ENCODE measurements around the gene USP10. TPM values are rescaled to one million over a fixed set of nuclear protein-coding genes. Genes with fewer than 3 reads are reported as not detected.

Gene USP10
- 63.2 TPM for polyA plus RNA-seq (ENCODE audit: insufficient read length)

DNA sequence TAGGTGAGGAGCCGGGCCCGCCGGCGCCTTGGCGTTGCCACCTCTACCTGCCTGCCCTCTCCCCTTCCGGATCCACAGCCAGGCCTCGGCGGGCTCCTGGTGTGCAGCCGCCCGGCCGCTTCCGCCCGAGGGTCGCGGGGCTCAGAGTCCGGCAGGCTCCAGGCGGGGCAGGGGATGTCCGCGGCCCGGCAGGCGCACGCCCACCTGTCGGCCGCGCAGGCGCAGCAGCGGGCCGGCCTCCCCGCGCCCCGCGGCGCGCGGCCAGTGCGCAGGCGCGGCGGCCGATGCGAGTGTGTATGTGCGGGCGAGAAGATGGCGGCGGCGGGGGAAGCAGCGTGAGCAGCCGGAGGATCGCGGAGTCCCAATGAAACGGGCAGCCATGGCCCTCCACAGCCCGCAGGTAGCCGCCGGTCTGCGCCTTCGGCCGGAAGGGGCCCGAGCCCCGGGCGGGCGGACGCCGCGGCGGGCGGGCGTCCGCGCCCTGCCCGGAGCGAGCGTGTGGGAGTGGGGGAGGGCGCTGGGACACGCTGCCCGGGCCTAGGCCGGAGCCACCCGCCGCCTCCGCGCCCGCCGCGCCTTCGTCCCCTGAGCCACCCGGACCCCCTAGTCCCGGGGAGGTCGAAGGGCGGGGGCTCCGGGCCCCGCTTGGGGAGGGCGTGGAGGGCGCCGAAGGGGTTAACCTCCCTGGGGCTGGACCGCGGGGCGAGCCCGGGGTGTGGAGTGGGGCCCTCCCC, at the start of gene USP10:
USP10 (plus strand) TSS at position 289 of the 734 bp plus-strand sequence; CDS start at position 380, 91 bp downstream.
- DNase-seq: peak; percentile 87

DNA sequence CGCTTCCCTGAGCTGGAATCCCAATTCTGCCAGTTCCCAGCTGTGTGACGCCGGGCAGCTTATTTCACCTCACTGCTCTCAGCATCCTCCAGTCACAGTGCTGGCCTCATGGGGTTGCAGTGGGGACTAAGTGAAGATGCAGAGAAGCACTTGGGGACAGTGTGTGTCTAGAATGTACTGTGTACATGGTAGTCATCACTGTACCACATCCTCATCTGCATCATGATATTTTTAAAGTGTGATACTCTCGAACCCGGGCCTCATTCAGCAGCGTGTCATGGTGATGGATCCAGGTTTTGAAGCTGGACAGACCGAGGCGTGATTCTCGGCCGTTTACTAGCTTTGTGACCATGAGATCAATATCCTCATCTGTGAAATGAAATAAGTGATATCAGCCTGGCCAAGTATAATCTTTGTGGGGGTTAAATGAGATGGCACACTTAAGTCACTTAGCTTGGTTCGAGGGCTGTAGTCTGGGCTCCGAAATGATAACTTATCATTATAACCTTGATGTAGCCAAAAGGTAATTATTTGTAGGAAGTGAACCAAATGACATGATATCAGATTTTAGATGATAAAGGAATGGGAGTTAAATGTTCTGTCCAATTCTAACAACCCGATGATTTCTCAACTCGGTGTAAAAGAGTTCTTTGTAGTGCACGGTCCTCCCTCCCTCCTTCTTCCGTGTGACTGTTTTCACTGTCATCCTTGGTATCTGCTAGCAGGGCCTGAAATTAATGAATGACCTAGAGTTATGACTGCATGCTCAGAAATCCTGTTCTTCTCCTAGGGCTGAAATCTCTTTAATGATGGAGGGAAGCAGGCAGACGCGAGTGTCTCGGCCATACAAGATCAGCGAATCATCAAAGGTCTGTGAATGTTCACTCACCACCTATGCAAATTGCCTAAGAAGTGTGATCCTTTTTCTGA, 49.5 kb upstream of the USP10 start:
- no peak for DNase-seq

GRCh38 chr16:84652566-84652965, 47.2 kb upstream of the USP10 start:
- DNase-seq: no peak

DNA sequence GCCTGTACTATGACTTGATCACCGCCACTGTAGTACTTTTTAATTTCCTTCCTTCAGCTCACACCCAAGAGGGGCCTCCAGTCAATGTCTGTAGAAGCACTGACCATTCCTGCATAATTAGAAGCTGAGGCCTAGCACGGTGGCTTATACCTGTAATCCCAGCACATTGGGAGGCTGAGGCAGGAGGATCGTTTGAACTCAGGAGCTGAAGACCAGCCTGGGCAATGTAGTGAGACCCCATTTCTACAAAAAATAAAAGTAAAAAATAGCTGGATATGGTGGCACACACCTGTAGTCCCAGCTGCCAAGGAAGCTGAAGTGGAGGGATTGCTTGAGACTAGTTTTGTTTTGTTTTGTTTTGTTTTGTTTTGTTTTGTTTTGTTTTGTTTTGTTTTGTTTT, 45.6 kb upstream of the USP10 start:
- no peak for DNase-seq

GRCh38 chr16:84654998-84655397, 44.8 kb upstream of the USP10 start:
- DNase-seq: no peak

DNA sequence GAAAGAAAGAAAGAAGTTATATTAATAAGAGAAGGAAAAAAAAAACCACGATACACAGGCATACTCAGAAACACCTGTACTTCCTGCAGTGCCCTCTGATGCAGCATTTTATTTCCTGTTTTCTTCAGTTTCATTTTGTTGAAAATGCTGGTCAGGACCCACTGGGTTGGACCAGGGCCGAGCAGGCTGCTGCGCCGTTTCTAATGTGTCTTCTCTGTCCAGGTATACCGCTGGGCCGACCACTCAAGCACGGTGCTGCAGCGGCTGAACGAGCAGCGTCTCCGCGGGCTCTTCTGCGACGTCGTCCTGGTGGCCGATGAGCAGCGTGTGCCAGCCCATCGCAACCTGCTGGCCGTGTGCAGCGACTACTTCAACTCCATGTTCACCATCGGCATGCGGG, 43.2 kb upstream of the USP10 start:
- DNase-seq: no peak

- DNase-seq: no peak
These were observed 42.5 kb upstream of the USP10 start for GRCh38 chr16:84657229-84657837.

GRCh38 chr16:84658690-84659089, 41.1 kb upstream of the USP10 start:
- no peak for DNase-seq

GRCh38 chr16:84659656-84660300, 40.0 kb upstream of the USP10 start:
- DNase-seq: no peak

DNA sequence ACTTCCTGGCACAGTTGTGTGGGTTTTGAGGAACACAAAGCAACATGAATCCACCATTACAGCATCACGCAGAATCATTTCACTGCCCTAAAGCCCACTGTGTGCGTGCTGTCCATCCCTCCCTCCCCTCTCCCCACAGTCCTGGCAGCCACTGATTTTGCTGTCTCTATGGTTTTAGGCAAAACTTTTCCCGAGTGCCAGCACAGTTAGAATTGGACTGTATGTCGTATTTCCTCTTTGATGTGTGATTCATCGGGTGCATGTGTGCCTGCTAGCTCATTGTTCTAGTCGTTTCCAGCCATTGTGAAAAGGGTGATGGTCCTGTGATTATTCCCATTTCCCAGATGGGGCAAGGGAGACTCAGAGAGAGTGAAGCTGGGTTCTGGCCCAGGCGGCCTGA, 38.8 kb upstream of the USP10 start:
- no peak for DNase-seq

DNA sequence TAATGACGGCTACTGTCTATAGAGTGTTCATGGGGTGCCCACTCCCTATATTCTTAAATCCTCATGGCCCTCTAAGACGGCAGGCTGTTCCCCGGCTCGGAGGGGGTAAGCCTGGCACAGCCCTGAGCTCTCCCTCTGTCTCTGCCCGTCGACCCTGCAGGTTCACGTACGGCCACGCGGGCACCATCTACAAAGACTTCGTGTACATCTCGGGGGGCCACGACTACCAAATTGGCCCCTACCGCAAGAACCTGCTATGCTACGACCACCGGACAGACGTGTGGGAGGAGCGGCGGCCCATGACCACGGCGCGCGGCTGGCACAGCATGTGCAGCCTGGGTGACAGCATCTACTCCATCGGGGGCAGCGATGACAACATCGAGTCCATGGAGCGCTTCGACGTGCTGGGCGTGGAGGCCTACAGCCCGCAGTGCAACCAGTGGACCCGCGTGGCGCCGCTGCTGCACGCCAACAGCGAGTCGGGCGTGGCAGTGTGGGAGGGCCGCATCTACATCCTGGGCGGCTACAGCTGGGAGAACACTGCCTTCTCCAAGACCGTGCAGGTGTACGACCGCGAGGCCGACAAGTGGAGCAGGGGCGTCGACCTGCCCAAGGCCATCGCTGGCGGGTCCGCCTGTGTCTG, 38.3 kb upstream of the USP10 start:
- no peak for DNase-seq

GRCh38 chr16:84662471-84662870, 37.3 kb upstream of the USP10 start:
- no peak for DNase-seq

- DNase-seq: no peak
These were observed 36.2 kb upstream of the USP10 start for GRCh38 chr16:84663433-84664101.

- DNase-seq: no peak
These were observed 34.4 kb upstream of the USP10 start for GRCh38 chr16:84665359-84665758.

DNA sequence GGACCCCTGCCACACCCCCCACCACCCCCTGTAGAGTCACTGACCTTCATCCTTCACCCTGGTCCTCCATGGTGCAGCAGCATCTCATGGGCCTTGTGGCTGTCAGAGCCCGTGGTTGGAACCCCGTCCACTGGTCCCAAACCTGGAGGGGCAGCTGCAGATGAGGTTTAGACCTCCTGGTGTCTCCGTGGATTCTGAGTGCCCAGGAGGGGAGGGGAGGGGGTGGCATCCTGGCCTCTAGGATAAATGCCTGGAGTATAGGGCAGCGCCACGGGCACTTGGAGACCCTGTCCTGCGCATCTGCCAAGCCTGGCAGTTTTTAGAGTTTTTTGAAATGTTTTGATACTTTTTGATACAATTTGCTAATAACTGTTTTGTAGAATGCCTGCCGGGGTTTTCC, 34.0 kb upstream of the USP10 start:
- no peak for DNase-seq

- no peak for DNase-seq
These were observed 32.0 kb upstream of the USP10 start for GRCh38 chr16:84667600-84668309.

- DNase-seq: no peak
These were observed 29.7 kb upstream of the USP10 start for GRCh38 chr16:84670063-84670462.

DNA sequence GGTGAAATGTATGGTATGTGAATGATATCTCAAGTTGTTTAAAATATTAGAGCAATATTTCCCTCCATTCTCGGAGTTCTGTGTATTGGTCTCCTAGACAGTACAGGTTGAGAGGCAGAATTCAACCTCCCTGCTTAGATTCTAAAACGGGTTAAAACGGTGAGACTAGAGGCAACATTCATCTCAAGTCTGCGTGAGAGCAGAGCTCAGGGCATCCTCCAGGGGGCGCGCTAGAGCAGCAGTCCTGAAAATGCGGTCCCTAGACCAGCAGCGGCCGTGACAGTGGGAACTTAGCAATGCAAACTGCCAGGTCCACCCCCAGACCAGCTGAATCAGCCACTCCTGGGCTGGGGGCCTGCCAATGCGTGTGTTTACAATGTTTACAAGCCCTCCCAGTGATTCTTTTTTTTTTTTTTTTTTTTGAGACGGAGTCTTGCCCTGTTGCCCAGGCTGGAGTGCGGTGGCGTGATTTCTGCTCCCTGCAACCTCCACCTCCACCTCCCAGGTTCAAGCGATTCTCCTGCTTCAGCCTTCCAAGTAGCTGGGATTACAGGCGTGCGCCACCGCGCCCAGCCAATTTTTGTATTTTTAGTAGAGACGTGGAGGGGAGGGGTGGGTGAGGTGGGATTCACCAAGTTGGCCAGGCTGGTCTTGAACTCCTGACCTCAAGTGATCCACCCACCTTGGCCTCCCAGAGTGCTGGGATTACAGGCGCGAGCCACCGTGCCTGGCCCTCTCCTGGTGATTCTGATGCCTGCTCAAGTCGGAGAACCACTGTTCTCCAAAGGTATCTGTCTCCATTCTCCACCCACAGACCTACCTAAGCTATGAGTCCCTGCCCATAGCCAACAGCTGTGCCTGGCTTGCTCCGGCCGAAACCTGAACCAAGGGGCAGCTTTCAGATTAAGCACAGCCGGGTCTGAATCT, 27.3 kb upstream of the USP10 start:
- peak; percentile 54 for DNase-seq

- DNase-seq: no peak
These were observed 26.6 kb upstream of the USP10 start for GRCh38 chr16:84673203-84673535.

DNA sequence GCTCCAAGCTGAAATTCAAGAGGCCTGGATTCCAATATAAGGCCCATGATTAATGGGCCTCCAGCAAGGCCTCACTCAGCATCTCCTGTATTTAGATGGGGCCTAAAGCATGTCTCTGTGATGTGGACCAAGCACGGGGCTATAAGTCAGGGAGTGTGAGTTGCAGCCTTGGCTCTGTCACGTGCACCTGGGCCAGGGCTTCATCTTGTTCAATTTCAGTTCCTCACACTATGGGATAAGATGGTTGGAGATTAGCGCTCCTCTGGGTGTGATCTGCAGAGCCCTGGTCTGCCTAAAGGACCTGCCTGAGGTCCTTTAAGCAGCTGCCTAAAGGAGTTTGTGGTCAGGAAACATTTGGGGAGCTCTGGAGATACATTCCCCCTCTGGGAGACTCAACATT, 26.2 kb upstream of the USP10 start:
- DNase-seq: no peak

All from hindlimb muscle (tissue), 1 donor.